Rectal smooth muscle tissue (tissue), 1 donor: ENCODE data around the gene LZIC.

ENCODE experiments used
- H3K27ac ChIP-seq: one replicate; pipeline ENCODE4 v1.7.0; 2013; ENCODE audit warnings: low read depth, low read length, inconsistent platforms
- H3K27me3 ChIP-seq: one replicate; pipeline ENCODE4 v1.7.0; 2013; ENCODE audit warnings: low read length; ENCODE audit not compliant: control insufficient read depth, insufficient read depth
- H3K36me3 ChIP-seq: one replicate; pipeline ENCODE4 v1.7.0; 2013; ENCODE audit warnings: low read length; ENCODE audit not compliant: control insufficient read depth, insufficient read depth
- H3K4me1 ChIP-seq: one replicate; pipeline ENCODE4 v1.7.0; 2013; ENCODE audit warnings: low read length; ENCODE audit not compliant: control insufficient read depth, insufficient read depth
- H3K4me3 ChIP-seq: one replicate; pipeline ENCODE4 v1.7.0; 2013; ENCODE audit warnings: low read length
- H3K9ac ChIP-seq: one replicate; pipeline ENCODE4 v1.7.0; 2013; ENCODE audit warnings: low read length

The LZIC gene

GRCh38 chr1:9942939-9943788, at the start of gene LZIC, which contains the start of gene NMNAT1:
LZIC (minus strand) TSS chr1:9943391; CDS start chr1:9936619, 6,772 bp downstream.
NMNAT1 (plus strand) TSS chr1:9943475; CDS start chr1:9972074, 28,599 bp downstream.
- H3K27me3 ChIP-seq = no peaks in the 10 kb centered on the region
- H3K27ac ChIP-seq = peak within 1 kb of the TSS; percentile 92
- H3K36me3 ChIP-seq = no peaks in the 10 kb centered on the region
- H3K4me3 ChIP-seq = peak within 1 kb of the TSS; percentile 90
- H3K4me1 ChIP-seq = peaks cover 3% of the 10 kb centered on the region
- peak within 1 kb of the TSS; percentile 84 for H3K9ac ChIP-seq

- Histone ChIP-seq H3K27ac (no peak overlapping the region), H3K9ac (no peak overlapping the region), H3K4me1 (no peaks in the 10 kb centered on the region)
Measured at GRCh38 chr1:9992910-9993309, 49.7 kb upstream of the LZIC start.

GRCh38 chr1:9990944-9991343, 47.8 kb upstream of the LZIC start:
- Histone ChIP-seq H3K36me3 (no peaks in the 10 kb centered on the region), H3K9ac (no peak overlapping the region), H3K4me1 (no peaks in the 10 kb centered on the region), H3K4me3 (no peak overlapping the region), H3K27me3 (no peaks in the 10 kb centered on the region), H3K27ac (no peak overlapping the region)

More at GRCh38 chr1:9992910-9993309, 49.7 kb upstream of the LZIC start:
- Histone ChIP-seq H3K36me3 (no peaks in the 10 kb centered on the region), H3K27me3 (peaks cover 2% of the 10 kb centered on the region), H3K4me3 (no peak overlapping the region)

- Histone ChIP-seq H3K9ac (no peak overlapping the region), H3K4me3 (no peak overlapping the region), H3K36me3 (no peaks in the 10 kb centered on the region), H3K4me1 (no peaks in the 10 kb centered on the region), H3K27me3 (no peaks in the 10 kb centered on the region), H3K27ac (no peak overlapping the region)
Measured at GRCh38 chr1:9989773-9990172, 46.6 kb upstream of the LZIC start.

- Histone ChIP-seq H3K9ac (no peak overlapping the region), H3K4me3 (no peak overlapping the region), H3K27me3 (no peaks in the 10 kb centered on the region), H3K27ac (no peak overlapping the region), H3K4me1 (no peaks in the 10 kb centered on the region), H3K36me3 (peaks cover 7% of the 10 kb centered on the region)
Measured at GRCh38 chr1:9985001-9985400, 41.8 kb upstream of the LZIC start.

GRCh38 chr1:9984253-9984652, 41.1 kb upstream of the LZIC start:
- H3K27me3 ChIP-seq = no peaks in the 10 kb centered on the region
- no peaks in the 10 kb centered on the region for H3K4me1 ChIP-seq
- peaks cover 7% of the 10 kb centered on the region for H3K36me3 ChIP-seq
- H3K4me3 ChIP-seq = no peak overlapping the region
- H3K9ac ChIP-seq = no peak overlapping the region
- H3K27ac ChIP-seq = no peak overlapping the region

- Histone ChIP-seq H3K27me3 (no peaks in the 10 kb centered on the region), H3K36me3 (no peaks in the 10 kb centered on the region), H3K4me1 (no peaks in the 10 kb centered on the region), H3K9ac (no peak overlapping the region), H3K27ac (no peak overlapping the region), H3K4me3 (no peak overlapping the region)
Measured at GRCh38 chr1:9960706-9961562, 17.7 kb upstream of the LZIC start.

- no peaks in the 10 kb centered on the region for H3K4me1 ChIP-seq
- H3K4me3 ChIP-seq = no peak overlapping the region
- no peaks in the 10 kb centered on the region for H3K36me3 ChIP-seq
- H3K27me3 ChIP-seq = no peaks in the 10 kb centered on the region
- H3K27ac ChIP-seq = no peak overlapping the region
- no peak overlapping the region for H3K9ac ChIP-seq
Measured at GRCh38 chr1:9960011-9960410, 16.8 kb upstream of the LZIC start.

- Histone ChIP-seq H3K27ac (no peak overlapping the region), H3K4me1 (no peaks in the 10 kb centered on the region), H3K27me3 (no peaks in the 10 kb centered on the region), H3K36me3 (no peaks in the 10 kb centered on the region), H3K4me3 (no peak overlapping the region), H3K9ac (no peak overlapping the region)
Measured at GRCh38 chr1:9957726-9958125, 14.5 kb upstream of the LZIC start.

- no peak overlapping the region for H3K9ac ChIP-seq
- no peak overlapping the region for H3K27ac ChIP-seq
- no peaks in the 10 kb centered on the region for H3K27me3 ChIP-seq
- H3K36me3 ChIP-seq = no peaks in the 10 kb centered on the region
- peaks cover 3% of the 10 kb centered on the region for H3K4me1 ChIP-seq
- H3K4me3 ChIP-seq = no peak overlapping the region
Measured at GRCh38 chr1:9946315-9946714, 3.1 kb upstream of the LZIC start.

- H3K27me3 ChIP-seq = no peaks in the 10 kb centered on the region
- H3K27ac ChIP-seq = peak overlapping the region; percentile 92
- H3K4me1 ChIP-seq = peaks cover 3% of the 10 kb centered on the region
- no peaks in the 10 kb centered on the region for H3K36me3 ChIP-seq
- H3K4me3 ChIP-seq = peak overlapping the region; percentile 90
- H3K9ac ChIP-seq = peak overlapping the region; percentile 69
Measured at GRCh38 chr1:9942399-9942938, 722 bp downstream of the LZIC start.
